Adrenal gland (tissue), 5 donors: ENCODE results near the gene CSNK1G3.

Source experiments
- POLR2A ChIP-seq, 2 donors: fragments of 450-650 bp; IDR thresholded peaks; one replicate each; pipeline ENCODE4 v1.6.1; 2017; ENCODE audit warnings: antibody characterized with exemption in 2 of 2, mild to moderate bottlenecking in 2 of 2, moderate library complexity in 1 of 2
- TF ChIP-seq, protein P1 (sequence below), 6 experiments: fragments of 450-650 bp in 4 of 6; fragments of 200-600 bp in 2 of 6; sonication (generic) in 1 of 6; IDR thresholded peaks; 1 replicate in 5 of 6; 2 replicates in 1 of 6; pipeline versions ENCODE4 v1.5.1 to v1.8.0; 2016 to 2021; ENCODE audit warnings: antibody characterized with exemption in 6 of 6, mild to moderate bottlenecking in 2 of 6, moderate library complexity in 1 of 6
- donor health status: DM: no; HTN: no; CAD: no.

- TF ChIP-seq, protein P1, sequence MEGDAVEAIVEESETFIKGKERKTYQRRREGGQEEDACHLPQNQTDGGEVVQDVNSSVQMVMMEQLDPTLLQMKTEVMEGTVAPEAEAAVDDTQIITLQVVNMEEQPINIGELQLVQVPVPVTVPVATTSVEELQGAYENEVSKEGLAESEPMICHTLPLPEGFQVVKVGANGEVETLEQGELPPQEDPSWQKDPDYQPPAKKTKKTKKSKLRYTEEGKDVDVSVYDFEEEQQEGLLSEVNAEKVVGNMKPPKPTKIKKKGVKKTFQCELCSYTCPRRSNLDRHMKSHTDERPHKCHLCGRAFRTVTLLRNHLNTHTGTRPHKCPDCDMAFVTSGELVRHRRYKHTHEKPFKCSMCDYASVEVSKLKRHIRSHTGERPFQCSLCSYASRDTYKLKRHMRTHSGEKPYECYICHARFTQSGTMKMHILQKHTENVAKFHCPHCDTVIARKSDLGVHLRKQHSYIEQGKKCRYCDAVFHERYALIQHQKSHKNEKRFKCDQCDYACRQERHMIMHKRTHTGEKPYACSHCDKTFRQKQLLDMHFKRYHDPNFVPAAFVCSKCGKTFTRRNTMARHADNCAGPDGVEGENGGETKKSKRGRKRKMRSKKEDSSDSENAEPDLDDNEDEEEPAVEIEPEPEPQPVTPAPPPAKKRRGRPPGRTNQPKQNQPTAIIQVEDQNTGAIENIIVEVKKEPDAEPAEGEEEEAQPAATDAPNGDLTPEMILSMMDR (IDR thresholded peaks at IDR 0.05) = no peak
- no peak for TF ChIP-seq POLR2A (IDR thresholded peaks at IDR 0.05)
Measured at GRCh38 chr5:123578390-123578789, 66.4 kb downstream of the CSNK1G3 start.
